Activated naive CD4-positive, alpha-beta T cell treated with anti-CD3 and anti-CD28 coated beads for 36 hours (primary cell): ENCODE measurements around the gene CTBP1. TPM values are rescaled to one million over a fixed set of nuclear protein-coding genes. Genes with fewer than 3 reads are reported as not detected.

Experiments
- CTCF ChIA-PET: fragments of 350-600 bp; sonication (Branson Sonifier 250); formaldehyde crosslinking; loops from one replicate; lab custom pipeline; 2021; ENCODE audit warnings: antibody characterized with exemption; lab: Charles Lee
- DNase-seq: peaks from one replicate; pipeline ENCODE4 v3.0.0-alpha.2; 2020
- H3K27ac Mint-ChIP-seq: one replicate; pipeline ENCODE4 v1.8.0; 2021; ENCODE audit warnings: mild to moderate bottlenecking, mixed read lengths
- H3K27me3 Mint-ChIP-seq: one replicate; pipeline ENCODE4 v1.8.0; 2021; ENCODE audit warnings: low read depth, mixed read lengths
- H3K36me3 Mint-ChIP-seq: one replicate; pipeline ENCODE4 v1.8.0; 2021; ENCODE audit warnings: low read depth, mixed read lengths
- H3K4me1 Mint-ChIP-seq: one replicate; pipeline ENCODE4 v1.8.0; 2021; ENCODE audit warnings: low read depth, mixed read lengths
- H3K4me3 Mint-ChIP-seq: one replicate; pipeline ENCODE4 v1.8.0; 2021; ENCODE audit warnings: mild to moderate bottlenecking, moderate library complexity, mixed read lengths
- H3K9me3 Mint-ChIP-seq: one replicate; pipeline ENCODE4 v1.8.0; 2021; ENCODE audit warnings: mixed read lengths
- intact Hi-C: fragments of 100-400 bp; cut with micrococcal nuclease; formaldehyde crosslinking; loops from one replicate; pipeline ENCODE4 v1.15.1; 2023
- total RNA-seq, 2 experiments: library from RNA; stranded (reverse); gene quantifications; one replicate each; pipeline ENCODE4 v1.2.3, GENCODE V29; 2021

Gene CTBP1
- total RNA-seq, 2 experiments from 2014 or later = 136 to 140 TPM

- CTCF ChIA-PET = interaction anchor here (0.6 to 1.4 kb wide), 5 partner anchors 9 to 72 kb away, joined by 3 to 7 read pairs (median 3); no protein-coding TSS in a partner anchor
- Mint-ChIP-seq H3K9me3 (no peaks in the 10 kb centered on the region), H3K27me3 (no peaks in the 10 kb centered on the region), H3K4me1 (no peaks in the 10 kb centered on the region), H3K4me3 (no peak overlapping the region), H3K36me3 (no peaks in the 10 kb centered on the region), H3K27ac (no peak overlapping the region)
- DNase-seq = no peak
- intact Hi-C loops = loop anchor here (1.0 kb wide), 1 partner anchor 73 kb away; no protein-coding TSS in a partner anchor
Observed at GRCh38 chr4:1277667-1278665, 29.0 kb upstream of the CTBP1 start.

DNA sequence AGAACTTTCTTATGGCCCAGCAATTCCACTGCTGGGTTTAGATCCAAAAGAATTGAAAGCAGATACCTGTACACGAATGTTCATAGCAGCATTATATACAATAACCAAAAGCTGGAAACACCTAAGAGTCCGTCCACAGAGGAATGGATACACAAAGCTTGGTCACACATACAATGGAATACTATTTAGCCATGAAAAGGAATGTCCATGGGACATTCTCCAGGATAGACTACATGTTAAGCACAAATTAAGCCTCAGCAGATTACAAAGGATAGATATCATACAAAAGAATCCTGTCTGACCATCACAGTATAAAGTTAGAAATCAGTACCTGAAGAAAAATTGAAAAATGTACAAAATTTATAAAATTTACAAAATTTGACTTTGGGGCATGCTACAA is 28.1 kb upstream of the CTBP1 start:
- no peak overlapping the region for H3K27ac Mint-ChIP-seq
- no peaks in the 10 kb centered on the region for H3K9me3 Mint-ChIP-seq
- H3K4me3 Mint-ChIP-seq = no peak overlapping the region
- intact Hi-C loops = no loop called here
- CTCF ChIA-PET = interaction anchor here (1.4 kb wide), 1 partner anchor 9 kb away, joined by 7 read pairs; no protein-coding TSS in a partner anchor
- no peaks in the 10 kb centered on the region for H3K27me3 Mint-ChIP-seq
- no peak for DNase-seq
- H3K4me1 Mint-ChIP-seq = no peaks in the 10 kb centered on the region
- H3K36me3 Mint-ChIP-seq = no peaks in the 10 kb centered on the region

GRCh38 chr4:1274871-1275270 is 25.9 kb upstream of the CTBP1 start:
- Mint-ChIP-seq H3K4me1 (no peaks in the 10 kb centered on the region), H3K4me3 (no peak overlapping the region), H3K36me3 (no peaks in the 10 kb centered on the region), H3K9me3 (no peaks in the 10 kb centered on the region), H3K27ac (no peak overlapping the region), H3K27me3 (no peaks in the 10 kb centered on the region)
- CTCF ChIA-PET = no interaction called here
- no peak for DNase-seq
- intact Hi-C loops = no loop called here

- Mint-ChIP-seq H3K27me3 (no peaks in the 10 kb centered on the region), H3K4me3 (no peak overlapping the region), H3K4me1 (peaks cover 10% of the 10 kb centered on the region), H3K36me3 (no peaks in the 10 kb centered on the region), H3K9me3 (no peaks in the 10 kb centered on the region), H3K27ac (no peak overlapping the region)
- CTCF ChIA-PET = no interaction called here
- intact Hi-C loops = no loop called here
- DNase-seq = no peak
Observed at GRCh38 chr4:1271686-1272085, 22.8 kb upstream of the CTBP1 start.

DNA sequence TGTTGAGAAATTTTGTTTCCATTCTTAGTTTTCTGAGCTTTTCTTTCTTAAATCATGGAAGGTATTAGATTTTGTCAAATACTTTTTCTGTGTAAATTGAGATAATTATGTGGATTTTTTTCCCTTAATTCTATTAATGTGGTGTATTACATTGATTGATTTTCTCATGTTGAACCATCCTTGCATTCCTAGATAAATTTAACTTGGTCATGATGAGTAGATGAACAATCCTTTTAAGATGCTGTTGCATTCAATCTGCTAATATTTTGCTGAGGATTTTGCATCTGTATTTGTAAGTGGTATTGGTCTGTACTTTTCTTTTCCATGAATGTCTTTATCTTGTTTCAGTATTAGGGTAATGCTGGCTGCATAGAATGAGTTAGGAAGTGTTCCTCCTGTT is 20.3 kb upstream of the CTBP1 start:
- peaks cover 10% of the 10 kb centered on the region for H3K4me1 Mint-ChIP-seq
- H3K27ac Mint-ChIP-seq = no peak overlapping the region
- H3K27me3 Mint-ChIP-seq = no peaks in the 10 kb centered on the region
- DNase-seq = no peak
- no peaks in the 10 kb centered on the region for H3K9me3 Mint-ChIP-seq
- H3K36me3 Mint-ChIP-seq = no peaks in the 10 kb centered on the region
- intact Hi-C loops = loop anchor here (5.0 kb wide), 2 partner anchors 257 to 527 kb away; partner anchors contain the start of gene FGFRL1
- CTCF ChIA-PET = interaction anchor here (1.0 to 3.0 kb wide), 16 partner anchors 15 to 153 kb away, joined by 3 to 46 read pairs (median 6); partner anchors contain the start of genes CTBP1, MAEA and UVSSA
- no peak overlapping the region for H3K4me3 Mint-ChIP-seq

- Mint-ChIP-seq H3K27me3 (no peaks in the 10 kb centered on the region), H3K9me3 (no peaks in the 10 kb centered on the region), H3K36me3 (no peaks in the 10 kb centered on the region), H3K4me1 (peaks cover 10% of the 10 kb centered on the region), H3K4me3 (peak overlapping the region; percentile 58), H3K27ac (peak overlapping the region; percentile 65)
- DNase-seq = no peak
- intact Hi-C loops = loop anchor here (1.0 to 5.0 kb wide), 3 partner anchors 18 to 525 kb away; partner anchors contain the start of genes CTBP1 and FGFRL1
- CTCF ChIA-PET = interaction anchor here (0.6 to 3.0 kb wide), 18 partner anchors 10 to 524 kb away, joined by 3 to 46 read pairs (median 6); partner anchors contain the start of genes CTBP1, MAEA and SPON2
Observed at GRCh38 chr4:1266881-1267763, 18.2 kb upstream of the CTBP1 start.

- no peaks in the 10 kb centered on the region for H3K36me3 Mint-ChIP-seq
- intact Hi-C loops = loop anchor here (5.0 kb wide), 2 partner anchors 253 to 523 kb away; partner anchors contain the start of gene FGFRL1
- no peak overlapping the region for H3K27ac Mint-ChIP-seq
- no peaks in the 10 kb centered on the region for H3K27me3 Mint-ChIP-seq
- H3K4me3 Mint-ChIP-seq = no peak overlapping the region
- CTCF ChIA-PET = interaction anchor here (0.7 to 2.8 kb wide), 5 partner anchors 13 to 134 kb away, joined by 3 to 13 read pairs (median 4); partner anchors contain the start of gene CTBP1
- peaks cover 13% of the 10 kb centered on the region for H3K4me1 Mint-ChIP-seq
- no peaks in the 10 kb centered on the region for H3K9me3 Mint-ChIP-seq
- DNase-seq = no peak
Observed at GRCh38 chr4:1265351-1265750, 16.4 kb upstream of the CTBP1 start.

GRCh38 chr4:1264942-1265341 is 16.0 kb upstream of the CTBP1 start:
- H3K27ac Mint-ChIP-seq = no peak overlapping the region
- H3K4me3 Mint-ChIP-seq = no peak overlapping the region
- no peak for DNase-seq
- CTCF ChIA-PET = interaction anchor here (0.8 to 2.8 kb wide), 4 partner anchors 15 to 134 kb away, joined by 3 to 13 read pairs (median 8); partner anchors contain the start of gene CTBP1
- no peaks in the 10 kb centered on the region for H3K36me3 Mint-ChIP-seq
- H3K27me3 Mint-ChIP-seq = no peaks in the 10 kb centered on the region
- peaks cover 17% of the 10 kb centered on the region for H3K4me1 Mint-ChIP-seq
- no peaks in the 10 kb centered on the region for H3K9me3 Mint-ChIP-seq
- intact Hi-C loops = loop anchor here (5.0 kb wide), 2 partner anchors 253 to 523 kb away; partner anchors contain the start of gene FGFRL1

DNA sequence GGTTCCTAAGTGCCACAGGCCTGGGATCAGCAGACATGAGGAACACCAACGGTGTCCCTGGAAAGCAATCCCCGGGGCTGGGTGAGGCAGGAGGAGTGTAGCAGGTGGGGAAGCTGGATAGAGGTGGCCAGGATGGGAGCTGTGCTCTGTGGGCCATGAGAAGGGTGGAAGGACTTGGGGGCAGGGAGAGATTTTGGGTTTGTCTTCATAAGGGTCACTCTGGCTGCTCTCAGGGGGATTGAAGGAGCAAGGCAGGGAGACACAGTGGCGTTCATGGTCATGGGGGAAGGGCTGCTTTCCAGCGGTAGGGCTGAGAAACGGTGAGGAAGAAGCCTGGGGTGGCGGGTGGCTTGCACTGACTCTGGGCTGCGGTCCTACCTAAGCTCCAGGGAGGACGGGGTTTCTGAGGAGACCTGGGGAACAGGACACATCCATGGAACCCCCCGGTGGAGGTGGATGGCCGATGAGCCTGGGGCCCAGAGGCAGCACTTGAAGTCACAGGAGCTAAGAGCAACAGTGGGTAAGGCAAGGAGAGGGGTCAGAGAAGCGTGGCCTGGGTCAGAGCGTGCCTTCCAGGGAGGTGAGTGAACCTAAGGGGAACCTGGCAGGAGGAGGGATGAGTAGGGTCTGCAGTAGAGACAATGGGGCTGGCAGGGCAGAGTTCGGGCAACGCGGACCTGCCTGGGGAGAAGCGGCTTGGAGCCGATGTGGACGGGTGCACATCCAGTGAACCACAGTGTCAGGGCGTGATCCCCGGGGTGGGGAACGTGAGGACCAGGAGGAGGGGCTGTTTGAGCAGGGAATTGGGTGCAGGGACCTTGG is 12.4 kb upstream of the CTBP1 start:
- no peak overlapping the region for H3K27ac Mint-ChIP-seq
- DNase-seq = no peak
- intact Hi-C loops = no loop called here

DNA sequence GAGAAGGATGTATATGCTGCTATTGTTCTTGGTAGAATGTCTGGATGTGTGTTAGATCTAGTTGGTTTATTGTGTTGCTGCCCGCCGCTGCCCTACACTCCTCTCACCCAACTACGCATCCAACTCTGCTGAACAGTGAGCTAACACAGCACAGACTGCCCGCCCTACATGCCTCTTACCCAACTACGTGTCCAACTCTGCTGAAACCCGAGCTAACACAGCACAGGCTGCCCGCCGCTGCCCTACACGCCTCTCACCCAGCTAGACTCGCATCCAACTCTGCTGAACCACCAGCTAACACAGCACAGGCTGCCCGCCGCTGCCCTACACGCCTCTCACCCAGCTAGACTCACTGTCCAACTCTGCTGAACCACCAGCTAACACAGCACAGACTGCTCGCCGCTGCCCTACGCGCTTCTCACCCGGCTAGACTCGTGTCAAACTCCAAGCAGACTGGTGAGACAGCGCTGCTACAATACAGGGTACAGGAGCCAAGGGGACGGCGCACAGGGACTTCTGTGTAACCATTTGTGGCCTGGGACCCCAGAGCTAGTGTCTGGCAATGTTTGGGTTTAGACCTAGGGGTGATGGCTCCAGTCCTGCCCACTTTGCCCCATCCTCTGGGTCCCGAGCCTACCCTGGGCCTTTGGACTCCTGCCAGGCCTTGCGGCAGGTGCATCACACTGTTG is 11.6 kb upstream of the CTBP1 start:
- H3K4me1 Mint-ChIP-seq = peaks cover 24% of the 10 kb centered on the region
- H3K27ac Mint-ChIP-seq = peak overlapping the region; percentile 19
- intact Hi-C loops = no loop called here
- H3K9me3 Mint-ChIP-seq = peaks cover 1% of the 10 kb centered on the region
- no peaks in the 10 kb centered on the region for H3K36me3 Mint-ChIP-seq
- CTCF ChIA-PET = interaction anchor here (0.6 to 2.1 kb wide), 2 partner anchors 130 to 423 kb away, joined by 3 to 7 read pairs; no protein-coding TSS in a partner anchor
- no peak for DNase-seq
- no peaks in the 10 kb centered on the region for H3K27me3 Mint-ChIP-seq
- no peak overlapping the region for H3K4me3 Mint-ChIP-seq

More for the DNA sequence above, 12.4 kb upstream of the CTBP1 start:
- Mint-ChIP-seq H3K4me1 (peaks cover 16% of the 10 kb centered on the region), H3K4me3 (no peak overlapping the region), H3K36me3 (no peaks in the 10 kb centered on the region), H3K9me3 (peaks cover 1% of the 10 kb centered on the region), H3K27me3 (no peaks in the 10 kb centered on the region)
- CTCF ChIA-PET = interaction anchor here (0.7 to 2.1 kb wide), 2 partner anchors 130 to 131 kb away, joined by 3 to 7 read pairs; no protein-coding TSS in a partner anchor
